Urinary bladder (tissue), 4 donors: Measurements from ENCODE around the gene GLOD4. TPM values are rescaled to one million over a fixed set of nuclear protein-coding genes. Genes with fewer than 3 reads are reported as not detected.
"Not testable (repeated sequence)": the region's sequence is repeated elsewhere in the genome, so short reads cannot be mapped to it uniquely, and the experiment has no call there.

Experiments used
- DNase-seq: peaks from one replicate; pipeline ENCODE4 v3.0.0-alpha.2; 2015; ENCODE audit errors: extremely low spot score
- H3K27ac ChIP-seq: one replicate; pipeline ENCODE4 v1.5.1; 2013; ENCODE audit warnings: low read depth, mild to moderate bottlenecking, moderate library complexity
- H3K36me3 ChIP-seq: one replicate; pipeline ENCODE4 v1.6.1; 2013; ENCODE audit warnings: mild to moderate bottlenecking, moderate library complexity; ENCODE audit not compliant: insufficient read depth
- H3K4me1 ChIP-seq: one replicate; pipeline ENCODE4 v1.6.1; 2013; ENCODE audit warnings: mild to moderate bottlenecking, moderate library complexity; ENCODE audit not compliant: insufficient read depth
- H3K4me3 ChIP-seq: one replicate; pipeline ENCODE4 v1.5.1; 2013; ENCODE audit warnings: low read depth, low read length
- whole genome bisulfite sequencing: extraction: QIAGEN DNeasy Blood & Tissue Kit; methylation state at CpG from one replicate; pipeline ENCODE4 v1.1.7; 2013; 5-methylcytosine and 5-hydroxymethylcytosine counted together
- polyA plus RNA-seq: library from polyadenylated mRNA; stranded (reverse); fragments of 200-250 nt; gene quantifications from one replicate; pipeline ENCODE4 v1.2.3, GENCODE V29; 2013
- total RNA-seq: library from RNA; depleted of rRNA; stranded (reverse); fragments of >200 nt; gene quantifications from one replicate; pipeline ENCODE4 v1.2.3, GENCODE V29; 2014
- donor health status: healthy with polysubstance abuse.
- donor health status: healthy.

GLOD4 gene
- total and polyA plus RNA-seq, 2 donors: 41.0 to 44.0 TPM

- Histone ChIP-seq H3K4me3 (no peak overlapping the region), H3K36me3 (no peaks in the 10 kb centered on the region), H3K27ac (no peak overlapping the region), H3K4me1 (no peaks in the 10 kb centered on the region)
- 90% methylated on average over 28 of the region's 28 CpGs for whole genome bisulfite sequencing
- DNase-seq: no peak
Observed at GRCh38 chr17:807523-808294, 25.6 kb upstream of the GLOD4 start.

GRCh38 chr17:806781-807522, 24.9 kb upstream of the GLOD4 start:
- H3K36me3 ChIP-seq: no peaks in the 10 kb centered on the region
- H3K4me1 ChIP-seq: no peaks in the 10 kb centered on the region
- no peak overlapping the region for H3K4me3 ChIP-seq
- WGBS: 84% methylated on average over 33 of the region's 33 CpGs
- no peak overlapping the region for H3K27ac ChIP-seq
- no peak for DNase-seq

- Histone ChIP-seq H3K4me1 (no peaks in the 10 kb centered on the region), H3K36me3 (no peaks in the 10 kb centered on the region), H3K4me3 (no peak overlapping the region), H3K27ac (no peak overlapping the region)
- DNase-seq: no peak
- WGBS: 66% methylated on average over 13 of the region's 13 CpGs
Observed at GRCh38 chr17:806346-806745, 24.3 kb upstream of the GLOD4 start.

- H3K4me3 ChIP-seq, H3K4me1 ChIP-seq, H3K36me3 ChIP-seq, H3K27ac ChIP-seq, DNase-seq: not testable (repeated sequence)
- 89% methylated on average over 23 of the region's 23 CpGs for WGBS
Observed at GRCh38 chr17:805886-806285, 23.8 kb upstream of the GLOD4 start.

- WGBS: 88% methylated on average over 41 of the region's 41 CpGs
- no peak overlapping the region for H3K4me3 ChIP-seq
- no peak for DNase-seq
Observed at GRCh38 chr17:804541-805435, 22.7 kb upstream of the GLOD4 start.

GRCh38 chr17:802901-803881, 21.1 kb upstream of the GLOD4 start:
- H3K4me3 ChIP-seq: no peak overlapping the region
- H3K36me3 ChIP-seq: no peaks in the 10 kb centered on the region
- no peaks in the 10 kb centered on the region for H3K4me1 ChIP-seq
- DNase-seq: no peak
- H3K27ac ChIP-seq: no peak overlapping the region
- 91% methylated on average over 37 of the region's 37 CpGs for WGBS

More at GRCh38 chr17:804541-805435, 22.7 kb upstream of the GLOD4 start:
- no peaks in the 10 kb centered on the region for H3K36me3 ChIP-seq
- no peaks in the 10 kb centered on the region for H3K4me1 ChIP-seq
- no peak overlapping the region for H3K27ac ChIP-seq

GRCh38 chr17:802481-802880, 20.4 kb upstream of the GLOD4 start:
- no peaks in the 10 kb centered on the region for H3K36me3 ChIP-seq
- H3K4me1 ChIP-seq: no peaks in the 10 kb centered on the region
- no peak overlapping the region for H3K4me3 ChIP-seq
- no peak for DNase-seq
- no peak overlapping the region for H3K27ac ChIP-seq
- WGBS: 95% methylated on average over 14 of the region's 14 CpGs

GRCh38 chr17:801660-802059, 19.6 kb upstream of the GLOD4 start:
- WGBS: 71% methylated on average over 6 of the region's 6 CpGs
- no peak overlapping the region for H3K27ac ChIP-seq
- no peaks in the 10 kb centered on the region for H3K36me3 ChIP-seq
- no peak for DNase-seq
- no peaks in the 10 kb centered on the region for H3K4me1 ChIP-seq
- no peak overlapping the region for H3K4me3 ChIP-seq

- no peak overlapping the region for H3K27ac ChIP-seq
- no peaks in the 10 kb centered on the region for H3K4me1 ChIP-seq
- H3K4me3 ChIP-seq: no peak overlapping the region
- no peaks in the 10 kb centered on the region for H3K36me3 ChIP-seq
- 89% methylated on average over 39 of the region's 39 CpGs for WGBS
- DNase-seq: no peak
Observed at GRCh38 chr17:800446-801242, 18.6 kb upstream of the GLOD4 start.

GRCh38 chr17:799261-799660, 17.2 kb upstream of the GLOD4 start:
- H3K4me1 ChIP-seq: no peaks in the 10 kb centered on the region
- H3K27ac ChIP-seq: no peak overlapping the region
- WGBS: 85% methylated on average over 11 of the region's 11 CpGs
- DNase-seq: no peak
- H3K36me3 ChIP-seq: no peaks in the 10 kb centered on the region
- no peak overlapping the region for H3K4me3 ChIP-seq

- no peaks in the 10 kb centered on the region for H3K4me1 ChIP-seq
- no peaks in the 10 kb centered on the region for H3K36me3 ChIP-seq
- 66% methylated on average over 11 of the region's 11 CpGs for WGBS
- no peak overlapping the region for H3K27ac ChIP-seq
- no peak overlapping the region for H3K4me3 ChIP-seq
- DNase-seq: no peak
Observed at GRCh38 chr17:798246-798645, 16.2 kb upstream of the GLOD4 start.

- no peak overlapping the region for H3K4me3 ChIP-seq
- WGBS: 85% methylated on average over 22 of the region's 22 CpGs
- no peak for DNase-seq
Observed at GRCh38 chr17:797236-797840, 15.3 kb upstream of the GLOD4 start.

More at GRCh38 chr17:797236-797840, 15.3 kb upstream of the GLOD4 start:
- Histone ChIP-seq H3K4me1 (no peaks in the 10 kb centered on the region), H3K36me3 (no peaks in the 10 kb centered on the region), H3K27ac (no peak overlapping the region)
